Kidney epithelial cell (primary cell): Measurements from ENCODE around the gene FARSA. TPM values are rescaled to one million over a fixed set of nuclear protein-coding genes. Genes with fewer than 3 reads are reported as not detected.

ENCODE experiments used
- DNase-seq: peaks from one replicate; pipeline ENCODE4 v3.0.0-alpha.2; 2010; ENCODE audit warnings: low read depth
- H3K27me3 ChIP-seq: 2 replicates; pipeline ENCODE4 v1.6.0; 2011; ENCODE audit warnings: low read length; ENCODE audit not compliant: control insufficient read depth, insufficient read depth
- H3K36me3 ChIP-seq: 2 replicates; pipeline ENCODE4 v1.5.1; 2011; ENCODE audit warnings: low read length; ENCODE audit not compliant: control insufficient read depth, insufficient read depth
- H3K4me3 ChIP-seq: 2 replicates; pipeline ENCODE4 v1.5.1; 2011; ENCODE audit warnings: low read depth, mild to moderate bottlenecking, control low read depth, low read length
- total RNA-seq: library from RNA; depleted of rRNA; stranded (reverse); fragments of >200 nt; gene quantifications from 2 replicates; pipeline ENCODE4 v1.2.3, GENCODE V29; 2015
- TF ChIP-seq, protein P1 (sequence below): IDR thresholded peaks from 2 replicates; pipeline ENCODE4 v1.5.1; 2011; ENCODE audit warnings: mild to moderate bottlenecking, moderate library complexity, low read length, control low read depth, inconsistent platforms; ENCODE audit not compliant: insufficient read depth, poor library complexity, severe bottlenecking

The FARSA gene
- total RNA-seq, 1 donor from 2014 or later, result 93.7 TPM

- no peak for DNase-seq
Measured at GRCh38 chr19:12946092-12946721, 12.7 kb upstream of the FARSA start.

GRCh38 chr19:12945479-12946091 lies 12.1 kb upstream of the FARSA start, which contains the start of gene RAD23A:
RAD23A (plus strand) TSS chr19:12945862; CDS start chr19:12945949, 87 bp downstream.
- peaks cover 6% of the 10 kb centered on the region for H3K36me3 ChIP-seq
- TF ChIP-seq, protein P1, sequence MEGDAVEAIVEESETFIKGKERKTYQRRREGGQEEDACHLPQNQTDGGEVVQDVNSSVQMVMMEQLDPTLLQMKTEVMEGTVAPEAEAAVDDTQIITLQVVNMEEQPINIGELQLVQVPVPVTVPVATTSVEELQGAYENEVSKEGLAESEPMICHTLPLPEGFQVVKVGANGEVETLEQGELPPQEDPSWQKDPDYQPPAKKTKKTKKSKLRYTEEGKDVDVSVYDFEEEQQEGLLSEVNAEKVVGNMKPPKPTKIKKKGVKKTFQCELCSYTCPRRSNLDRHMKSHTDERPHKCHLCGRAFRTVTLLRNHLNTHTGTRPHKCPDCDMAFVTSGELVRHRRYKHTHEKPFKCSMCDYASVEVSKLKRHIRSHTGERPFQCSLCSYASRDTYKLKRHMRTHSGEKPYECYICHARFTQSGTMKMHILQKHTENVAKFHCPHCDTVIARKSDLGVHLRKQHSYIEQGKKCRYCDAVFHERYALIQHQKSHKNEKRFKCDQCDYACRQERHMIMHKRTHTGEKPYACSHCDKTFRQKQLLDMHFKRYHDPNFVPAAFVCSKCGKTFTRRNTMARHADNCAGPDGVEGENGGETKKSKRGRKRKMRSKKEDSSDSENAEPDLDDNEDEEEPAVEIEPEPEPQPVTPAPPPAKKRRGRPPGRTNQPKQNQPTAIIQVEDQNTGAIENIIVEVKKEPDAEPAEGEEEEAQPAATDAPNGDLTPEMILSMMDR, result no peak
- DNase-seq, result peak; percentile 80
- no peaks in the 10 kb centered on the region for H3K27me3 ChIP-seq
- H3K4me3 ChIP-seq, result peak within 1 kb of the TSS; percentile 88

More at GRCh38 chr19:12946092-12946721, 12.7 kb upstream of the FARSA start:
- peaks cover 5% of the 10 kb centered on the region for H3K36me3 ChIP-seq
- TF ChIP-seq, protein P1, result no peak
- no peaks in the 10 kb centered on the region for H3K27me3 ChIP-seq
- H3K4me3 ChIP-seq, result peak overlapping the region; percentile 88

DNA sequence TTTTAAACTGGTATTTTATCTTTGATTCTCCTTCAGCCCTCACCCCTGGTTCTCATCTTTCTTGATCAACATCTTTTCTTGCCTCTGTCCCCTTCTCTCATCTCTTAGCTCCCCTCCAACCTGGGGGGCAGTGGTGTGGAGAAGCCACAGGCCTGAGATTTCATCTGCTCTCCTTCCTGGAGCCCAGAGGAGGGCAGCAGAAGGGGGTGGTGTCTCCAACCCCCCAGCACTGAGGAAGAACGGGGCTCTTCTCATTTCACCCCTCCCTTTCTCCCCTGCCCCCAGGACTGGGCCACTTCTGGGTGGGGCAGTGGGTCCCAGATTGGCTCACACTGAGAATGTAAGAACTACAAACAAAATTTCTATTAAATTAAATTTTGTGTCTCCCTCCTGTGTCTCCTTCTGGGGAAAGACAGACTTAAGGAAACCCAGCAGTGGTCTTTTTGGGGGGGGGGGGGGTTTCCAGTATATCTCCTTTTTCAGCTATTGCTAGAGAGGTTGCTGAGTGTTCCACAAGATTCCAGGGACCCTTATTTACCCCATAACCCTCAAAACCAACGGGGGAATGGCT lies 10.7 kb upstream of the FARSA start:
- no peak for DNase-seq
- Histone ChIP-seq H3K36me3 (peaks cover 6% of the 10 kb centered on the region), H3K27me3 (no peaks in the 10 kb centered on the region), H3K4me3 (no peak overlapping the region)
- TF ChIP-seq, protein P1, result no peak

DNA sequence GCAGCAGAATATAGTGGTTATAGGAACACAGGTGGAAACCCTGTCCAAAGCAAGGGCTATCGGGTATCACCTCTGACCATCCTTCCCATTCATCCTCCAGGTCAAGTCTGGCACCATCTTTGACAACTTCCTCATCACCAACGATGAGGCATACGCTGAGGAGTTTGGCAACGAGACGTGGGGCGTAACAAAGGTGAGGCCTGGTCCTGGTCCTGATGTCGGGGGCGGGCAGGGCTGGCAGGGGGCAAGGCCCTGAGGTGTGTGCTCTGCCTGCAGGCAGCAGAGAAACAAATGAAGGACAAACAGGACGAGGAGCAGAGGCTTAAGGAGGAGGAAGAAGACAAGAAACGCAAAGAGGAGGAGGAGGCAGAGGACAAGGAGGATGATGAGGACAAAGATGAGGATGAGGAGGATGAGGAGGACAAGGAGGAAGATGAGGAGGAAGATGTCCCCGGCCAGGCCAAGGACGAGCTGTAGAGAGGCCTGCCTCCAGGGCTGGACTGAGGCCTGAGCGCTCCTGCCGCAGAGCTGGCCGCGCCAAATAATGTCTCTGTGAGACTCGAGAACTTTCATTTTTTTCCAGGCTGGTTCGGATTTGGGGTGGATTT lies 10.0 kb upstream of the FARSA start:
- Histone ChIP-seq H3K36me3 (peaks cover 6% of the 10 kb centered on the region), H3K27me3 (no peaks in the 10 kb centered on the region), H3K4me3 (no peak overlapping the region)
- DNase-seq, result no peak
- TF ChIP-seq, protein P1, result no peak

GRCh38 chr19:12940897-12941296 lies 7.4 kb upstream of the FARSA start:
- no peak for DNase-seq
- no peaks in the 10 kb centered on the region for H3K27me3 ChIP-seq
- peaks cover 5% of the 10 kb centered on the region for H3K36me3 ChIP-seq
- no peak overlapping the region for H3K4me3 ChIP-seq
- TF ChIP-seq, protein P1, result no peak
